Measurements from ENCODE around the gene DGUOK.

DGUOK gene

GRCh38 chr2:73990531-73990930, 63.9 kb downstream of the DGUOK start:
- TF ChIP-seq CTCF (conservative IDR thresholded peaks at IDR 0.05), result no peak
- H3K27ac ChIP-seq, result no peak overlapping the region

DNA sequence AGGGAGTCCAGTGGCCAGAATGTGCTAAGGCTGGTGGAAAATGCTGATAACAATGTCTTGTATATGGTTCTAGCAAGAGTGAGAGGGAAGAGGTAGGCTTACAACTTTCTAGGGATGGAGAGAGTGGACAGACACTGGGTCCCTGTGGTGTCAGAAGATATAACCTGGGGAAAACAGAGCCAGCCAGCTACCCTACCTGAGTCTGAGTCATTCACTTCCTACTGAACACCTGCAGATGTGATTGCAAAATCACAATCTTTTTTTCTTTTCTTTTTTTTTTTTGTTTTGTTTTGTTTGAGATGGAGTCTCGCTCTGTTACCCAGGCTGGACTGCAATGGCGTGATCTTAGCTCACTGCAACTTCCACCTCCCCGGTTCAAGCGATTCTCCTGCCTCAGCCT, 65.4 kb downstream of the DGUOK start:
- H3K27ac ChIP-seq, result no peak overlapping the region
- no peak for TF ChIP-seq CTCF (conservative IDR thresholded peaks at IDR 0.05)

- no peak overlapping the region for H3K27ac ChIP-seq
- no peak for TF ChIP-seq CTCF (conservative IDR thresholded peaks at IDR 0.05)
Observed at GRCh38 chr2:73993376-73993775, 66.7 kb downstream of the DGUOK start.

GRCh38 chr2:73993778-73994177, 67.1 kb downstream of the DGUOK start:
- no peak overlapping the region for H3K27ac ChIP-seq
- no peak for TF ChIP-seq CTCF (conservative IDR thresholded peaks at IDR 0.05)

GRCh38 chr2:73994178-73994831, 67.6 kb downstream of the DGUOK start:
- no peak for TF ChIP-seq CTCF (conservative IDR thresholded peaks at IDR 0.05)
- H3K27ac ChIP-seq, result no peak overlapping the region

DNA sequence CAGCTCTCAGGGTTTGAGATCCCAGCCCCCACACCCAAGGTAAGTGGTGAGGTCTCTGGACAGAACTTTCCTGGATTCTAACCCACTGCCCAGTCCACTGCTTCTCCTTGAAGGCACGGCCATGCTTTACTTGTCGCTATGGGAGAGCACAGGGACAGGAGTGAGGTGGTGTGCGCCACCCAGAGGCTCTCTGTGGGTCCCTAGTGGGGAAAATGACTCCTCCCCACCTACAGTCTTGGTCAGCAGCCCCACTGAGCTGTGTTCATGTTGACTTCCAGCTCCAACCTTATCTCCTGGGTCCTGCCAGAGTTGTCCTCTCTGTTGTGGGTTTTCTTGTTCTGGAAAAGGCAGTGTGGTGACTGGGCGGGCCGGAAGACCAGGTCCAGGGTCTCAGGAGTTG, 69.1 kb downstream of the DGUOK start:
- TF ChIP-seq CTCF (conservative IDR thresholded peaks at IDR 0.05), result no peak
- no peak overlapping the region for H3K27ac ChIP-seq

DNA sequence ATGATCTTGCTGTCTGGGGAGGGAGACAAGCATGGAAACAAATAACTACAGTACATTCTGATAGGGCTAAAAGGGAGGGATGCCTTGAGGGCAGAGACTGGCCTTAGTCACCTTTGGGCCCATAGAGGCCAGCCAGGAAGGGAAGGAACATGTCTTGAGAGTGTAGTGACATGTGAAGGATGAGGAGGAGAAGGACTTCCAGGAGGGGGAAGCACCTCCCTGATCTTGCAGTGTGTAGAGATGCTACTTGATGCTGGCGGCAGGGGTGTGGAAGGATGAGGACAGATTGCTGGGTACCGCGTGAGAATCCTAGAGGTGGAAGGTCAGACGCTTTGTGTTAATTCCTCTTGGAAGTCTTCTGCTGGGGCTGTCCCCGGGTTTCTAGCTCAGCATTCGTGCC, 71.1 kb downstream of the DGUOK start:
- no peak overlapping the region for H3K27ac ChIP-seq
- no peak for TF ChIP-seq CTCF (conservative IDR thresholded peaks at IDR 0.05)

All from VCaP (cell line).